ENCODE results near the gene RALGAPA1.
"Not testable (repeated sequence)": the region's sequence is repeated elsewhere in the genome, so short reads cannot be mapped to it uniquely, and the experiment has no call there.

- TF ChIP-seq EP300 (conservative IDR thresholded peaks at IDR 0.05; ENCODE audit: poor library complexity, severe bottlenecking); SMC3 (conservative IDR thresholded peaks at IDR 0.05; ENCODE audit: poor library complexity); CTCF (IDR thresholded peaks at IDR 0.05; ENCODE audit: poor library complexity, severe bottlenecking); REST (IDR thresholded peaks at IDR 0.05; ENCODE audit: borderline replicate concordance): not testable (repeated sequence)
Measured at GRCh38 chr14:35824446-35825165, 15.5 kb upstream of the RALGAPA1 start.

Measured in neural cell (in vitro differentiated cells).